Ascending aorta (tissue), 2 donors: ENCODE results near the gene SPACA6. TPM values are rescaled to one million over a fixed set of nuclear protein-coding genes. Genes with fewer than 3 reads are reported as not detected.

Experiments
- DNase-seq, 2 donors: peaks; one replicate each; pipeline ENCODE4 v3.0.0-alpha.2; 2019; ENCODE audit warnings: low spot score in 2 of 2
- H3K27ac ChIP-seq, 2 donors: fragments of 200-600 bp; sonication (generic); one replicate each; pipeline ENCODE4 v1.5.1; 2016 to 2017; ENCODE audit warnings: mild to moderate bottlenecking in 1 of 2
- H3K27me3 ChIP-seq: fragments of 200-600 bp; sonication (generic); one replicate; pipeline ENCODE4 v1.5.1; 2017
- H3K36me3 ChIP-seq, 2 donors: fragments of 200-600 bp; sonication (generic); one replicate each; pipeline ENCODE4 v1.5.1; 2016
- H3K4me1 ChIP-seq, 2 donors: fragments of 200-600 bp; sonication (generic); one replicate each; pipeline ENCODE4 v1.5.1; 2016 to 2017; ENCODE audit warnings: mild to moderate bottlenecking in 1 of 2
- H3K4me3 ChIP-seq, 2 donors: fragments of 200-600 bp; sonication (generic); one replicate each; pipeline ENCODE4 v1.5.1; 2016 to 2017; ENCODE audit warnings: mild to moderate bottlenecking in 1 of 2
- H3K9me3 ChIP-seq, 2 donors: fragments of 200-600 bp; sonication (generic); one replicate each; pipeline ENCODE4 v1.5.1; 2016
- intact Hi-C: fragments of 100-400 bp; cut with DNase I; formaldehyde crosslinking; loops from one replicate; pipeline ENCODE4 v1.15.1; 2023
- total RNA-seq: library from RNA; depleted of rRNA; stranded (reverse); fragments of >200 nt; gene quantifications from one replicate; pipeline ENCODE4 v1.1.0, GENCODE V29; 2016
- TF ChIP-seq, protein P1 (sequence below), 3 experiments: fragments of 200-600 bp in 2 of 3; fragments of 450-650 bp in 1 of 3; sonication (generic) in 2 of 3; IDR thresholded peaks; one replicate each; pipeline ENCODE4 v1.5.1; 2016 to 2019; ENCODE audit warnings: antibody characterized with exemption in 3 of 3, mild to moderate bottlenecking in 1 of 3, moderate library complexity in 1 of 3

SPACA6 gene
- total RNA-seq, 1 donor from 2014 or later: 16.0 TPM

DNA sequence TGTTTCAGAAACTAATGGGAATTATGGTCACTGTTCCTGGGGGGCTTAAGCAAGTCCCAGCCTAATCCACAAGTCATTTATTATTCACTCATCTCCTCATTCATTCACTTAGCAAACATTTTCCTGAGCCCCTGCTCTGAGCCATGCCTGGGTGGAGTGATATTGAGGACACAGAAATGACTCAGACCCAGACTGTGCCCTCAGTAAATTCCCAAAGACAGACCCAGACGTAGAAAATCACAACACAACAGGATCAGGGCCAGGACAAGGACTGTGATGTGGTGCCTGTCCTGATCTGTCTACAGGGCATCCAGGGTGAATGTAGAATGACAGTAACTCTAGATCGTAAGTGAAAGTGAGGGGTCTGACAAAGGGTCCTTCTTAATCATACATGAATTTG is 7.0 kb upstream of the SPACA6 start:
- intact Hi-C loops: loop anchor here (10.0 kb wide), 1 partner anchor 321 kb away; the partner anchor contains the start of genes CLDND2 and ETFB
- TF ChIP-seq, protein P1, sequence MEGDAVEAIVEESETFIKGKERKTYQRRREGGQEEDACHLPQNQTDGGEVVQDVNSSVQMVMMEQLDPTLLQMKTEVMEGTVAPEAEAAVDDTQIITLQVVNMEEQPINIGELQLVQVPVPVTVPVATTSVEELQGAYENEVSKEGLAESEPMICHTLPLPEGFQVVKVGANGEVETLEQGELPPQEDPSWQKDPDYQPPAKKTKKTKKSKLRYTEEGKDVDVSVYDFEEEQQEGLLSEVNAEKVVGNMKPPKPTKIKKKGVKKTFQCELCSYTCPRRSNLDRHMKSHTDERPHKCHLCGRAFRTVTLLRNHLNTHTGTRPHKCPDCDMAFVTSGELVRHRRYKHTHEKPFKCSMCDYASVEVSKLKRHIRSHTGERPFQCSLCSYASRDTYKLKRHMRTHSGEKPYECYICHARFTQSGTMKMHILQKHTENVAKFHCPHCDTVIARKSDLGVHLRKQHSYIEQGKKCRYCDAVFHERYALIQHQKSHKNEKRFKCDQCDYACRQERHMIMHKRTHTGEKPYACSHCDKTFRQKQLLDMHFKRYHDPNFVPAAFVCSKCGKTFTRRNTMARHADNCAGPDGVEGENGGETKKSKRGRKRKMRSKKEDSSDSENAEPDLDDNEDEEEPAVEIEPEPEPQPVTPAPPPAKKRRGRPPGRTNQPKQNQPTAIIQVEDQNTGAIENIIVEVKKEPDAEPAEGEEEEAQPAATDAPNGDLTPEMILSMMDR (IDR thresholded peaks at IDR 0.05): no peak
- no peak for DNase-seq
- peaks cover 5 to 9% of the 10 kb centered on the region in 2 donors for H3K4me1 ChIP-seq
- peak overlapping the region in 1 of 2 donors; percentile 97 for H3K27ac ChIP-seq
- no peaks in the 10 kb centered on the region for H3K27me3 ChIP-seq
- H3K36me3 ChIP-seq: no peaks in the 10 kb centered on the region
- H3K4me3 ChIP-seq: no peak overlapping the region
- H3K9me3 ChIP-seq: no peaks in the 10 kb centered on the region

DNA sequence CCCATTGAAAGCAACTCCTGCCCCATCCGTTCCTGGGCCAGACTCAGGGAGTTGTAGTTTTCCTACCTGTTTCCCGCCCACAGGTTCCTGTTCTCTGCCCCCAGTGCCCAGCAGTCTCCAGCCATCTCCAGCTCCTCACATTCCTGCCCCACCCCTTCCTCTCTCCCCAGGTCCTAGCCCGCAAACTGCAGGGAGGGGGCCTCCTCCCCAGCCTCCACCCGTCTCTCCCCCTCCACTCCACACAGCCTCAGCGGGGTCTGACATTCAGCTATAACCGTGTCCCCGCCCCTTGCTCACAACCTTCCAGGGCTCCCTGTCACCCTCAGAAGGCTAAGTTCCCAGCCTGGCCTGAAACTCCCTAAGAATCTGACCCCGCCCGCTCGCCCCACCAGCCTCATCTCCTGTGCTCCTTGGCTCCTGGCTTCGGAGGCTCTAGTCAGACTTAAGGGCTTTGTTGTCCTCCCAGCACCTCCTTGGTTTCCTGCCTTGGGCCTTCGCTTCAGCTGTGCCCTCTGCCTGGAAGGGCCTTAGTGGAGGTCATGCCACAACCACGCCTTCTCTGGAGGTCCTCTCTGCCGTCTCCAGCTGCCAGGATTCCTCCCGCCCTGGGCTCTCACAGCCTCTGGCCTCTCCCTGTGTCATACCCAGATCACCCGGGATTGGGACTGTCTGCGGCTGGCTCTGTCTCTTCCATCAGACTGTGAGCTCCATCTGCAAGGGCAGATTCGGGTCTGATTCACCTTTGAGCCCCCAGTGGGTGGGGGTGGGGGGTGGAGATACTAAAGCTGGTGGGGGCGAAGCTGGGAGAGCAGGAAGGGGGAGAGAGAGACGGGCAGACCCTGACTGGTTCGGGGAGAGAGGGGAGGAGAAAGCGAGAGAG is 5.1 kb upstream of the SPACA6 start:
- Histone ChIP-seq H3K27ac (peak overlapping the region; percentile 97 to 100), H3K27me3 (no peaks in the 10 kb centered on the region), H3K4me3 (peak overlapping the region; percentile 71 to 89), H3K9me3 (no peaks in the 10 kb centered on the region), H3K36me3 (no peaks in the 10 kb centered on the region), H3K4me1 (peaks cover 12 to 21% of the 10 kb centered on the region in 2 donors)
- TF ChIP-seq, protein P1 (IDR thresholded peaks at IDR 0.05): no peak
- intact Hi-C loops: loop anchor here (1.0 to 10.0 kb wide), 4 partner anchors 31 to 323 kb away; partner anchors contain the start of genes CLDND2, ETFB and ZNF175
- peak in 1 of 2 donors; percentile 84 for DNase-seq

DNA sequence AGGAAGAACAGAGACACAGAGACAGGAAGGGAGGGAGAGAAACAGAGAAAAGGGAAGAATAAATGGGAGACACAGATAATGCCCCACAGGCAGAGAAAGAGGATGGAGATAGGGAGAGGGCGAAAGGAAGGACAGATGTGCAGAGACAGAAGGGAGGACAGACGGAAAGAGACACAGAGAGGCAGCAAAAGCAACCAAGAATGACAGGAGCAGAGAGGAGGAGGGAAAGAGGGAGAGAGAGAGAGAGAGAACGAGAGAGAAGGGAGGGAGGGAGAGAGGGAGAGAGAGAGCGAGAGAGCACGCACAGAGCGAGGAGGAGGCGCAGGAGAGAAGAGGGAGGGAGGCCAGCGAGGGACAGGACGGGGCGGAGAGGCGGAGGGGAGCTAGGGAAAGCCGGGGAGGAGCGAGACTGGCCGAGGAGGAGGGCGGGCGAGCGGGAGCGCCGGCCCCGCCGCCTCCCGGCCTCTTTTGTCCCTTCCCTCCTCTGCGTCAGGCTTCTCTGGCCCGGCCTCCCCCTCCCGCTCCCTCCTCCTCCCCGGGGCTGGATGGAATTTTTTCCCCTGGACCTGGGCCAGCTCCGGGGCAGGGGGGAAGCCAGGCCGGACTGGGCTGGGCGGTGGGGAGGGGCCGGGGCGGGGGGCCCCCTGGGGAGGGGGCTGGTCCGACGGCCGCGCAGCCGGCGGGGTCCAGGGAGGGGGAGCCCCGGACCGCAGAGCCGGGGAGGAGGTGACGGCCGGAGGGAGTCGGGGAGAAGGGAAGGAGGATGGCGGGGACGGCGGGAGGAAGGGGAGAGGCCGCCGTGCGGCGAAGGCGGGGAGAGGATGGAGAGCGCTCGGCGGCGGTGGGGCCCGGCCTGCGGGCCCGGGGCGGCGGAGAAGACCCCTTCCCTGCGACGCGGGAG is 4.2 kb upstream of the SPACA6 start:
- intact Hi-C loops: loop anchor here (1.0 to 10.0 kb wide), 6 partner anchors 15 to 350 kb away; partner anchors contain the start of genes CLDND2, ETFB and ZNF175
- peak overlapping the region; percentile 97 to 100 for H3K27ac ChIP-seq
- peak overlapping the region; percentile 71 to 89 for H3K4me3 ChIP-seq
- peak in 1 of 2 donors; percentile 94 for DNase-seq
- H3K27me3 ChIP-seq: no peaks in the 10 kb centered on the region
- no peaks in the 10 kb centered on the region for H3K9me3 ChIP-seq
- TF ChIP-seq, protein P1 (IDR thresholded peaks at IDR 0.05): no peak
- peaks cover 12 to 21% of the 10 kb centered on the region in 2 donors for H3K4me1 ChIP-seq
- peaks cover 0 to 8% of the 10 kb centered on the region in 2 donors for H3K36me3 ChIP-seq

DNA sequence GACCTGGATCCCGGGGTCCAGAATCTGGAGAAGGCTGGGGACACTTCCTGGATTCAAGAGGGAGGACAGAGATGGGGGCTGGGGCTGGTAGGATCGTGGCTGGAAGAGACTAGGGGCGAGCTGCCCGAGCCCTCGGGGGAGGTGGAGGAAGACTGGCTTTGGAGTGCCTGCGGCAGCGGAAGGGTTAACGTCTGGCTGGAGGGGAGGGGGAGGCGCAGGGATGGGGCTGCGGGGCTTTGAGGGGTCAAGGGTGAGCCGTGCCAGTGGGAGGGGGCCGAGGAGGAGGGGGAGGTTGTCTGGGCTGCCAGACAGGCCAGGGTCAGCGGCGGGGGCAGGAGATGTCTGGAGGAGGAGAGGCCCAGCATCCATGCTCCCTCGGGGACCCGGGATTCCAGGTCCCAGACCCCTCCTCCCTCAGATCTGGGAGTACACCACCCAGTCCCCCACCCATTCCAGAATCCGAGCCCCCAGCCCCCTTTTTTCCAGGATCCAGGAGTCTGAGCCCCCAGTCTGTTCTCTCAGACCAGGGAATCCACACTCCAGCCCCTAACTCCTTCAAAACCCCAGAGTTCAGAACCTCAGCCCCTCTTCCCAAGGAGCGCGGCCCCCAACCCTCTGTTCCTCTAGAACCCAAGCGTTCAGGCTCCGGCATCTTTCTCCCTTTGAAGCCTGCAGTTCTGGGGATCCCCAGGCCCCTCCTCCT is 3.2 kb upstream of the SPACA6 start:
- intact Hi-C loops: loop anchor here (1.0 to 10.0 kb wide), 5 partner anchors 14 to 1315 kb away; partner anchors contain the start of genes CLDND2, ETFB and NR1H2
- DNase-seq: peak in 1 of 2 donors; percentile 76
- Histone ChIP-seq H3K27ac (peak overlapping the region; percentile 97 to 100), H3K9me3 (no peaks in the 10 kb centered on the region), H3K4me1 (peaks cover 12 to 21% of the 10 kb centered on the region in 2 donors), H3K36me3 (peaks cover 7 to 18% of the 10 kb centered on the region in 2 donors), H3K27me3 (no peaks in the 10 kb centered on the region), H3K4me3 (peak overlapping the region; percentile 71 to 89)
- TF ChIP-seq, protein P1 (IDR thresholded peaks at IDR 0.05): no peak
